Rectal smooth muscle tissue (tissue), 1 donor: ENCODE measurements around the gene STEAP4.
"Not testable (repeated sequence)": the region's sequence is repeated elsewhere in the genome, so short reads cannot be mapped to it uniquely, and the experiment has no call there.

Experiments used
- H3K27ac ChIP-seq: one replicate; pipeline ENCODE4 v1.7.0; 2013; ENCODE audit warnings: low read depth, low read length, inconsistent platforms
- H3K27me3 ChIP-seq: one replicate; pipeline ENCODE4 v1.7.0; 2013; ENCODE audit warnings: low read length; ENCODE audit not compliant: control insufficient read depth, insufficient read depth
- H3K36me3 ChIP-seq: one replicate; pipeline ENCODE4 v1.7.0; 2013; ENCODE audit warnings: low read length; ENCODE audit not compliant: control insufficient read depth, insufficient read depth
- H3K4me1 ChIP-seq: one replicate; pipeline ENCODE4 v1.7.0; 2013; ENCODE audit warnings: low read length; ENCODE audit not compliant: control insufficient read depth, insufficient read depth
- H3K4me3 ChIP-seq: one replicate; pipeline ENCODE4 v1.7.0; 2013; ENCODE audit warnings: low read length
- H3K9ac ChIP-seq: one replicate; pipeline ENCODE4 v1.7.0; 2013; ENCODE audit warnings: low read length

Gene STEAP4

GRCh38 chr7:88260719-88261118, 46.0 kb downstream of the STEAP4 start:
- Histone ChIP-seq H3K4me3 (no peak overlapping the region), H3K4me1 (no peaks in the 10 kb centered on the region), H3K9ac (no peak overlapping the region), H3K36me3 (no peaks in the 10 kb centered on the region), H3K27ac (no peak overlapping the region), H3K27me3 (no peaks in the 10 kb centered on the region)

- Histone ChIP-seq H3K27me3 (no peaks in the 10 kb centered on the region), H3K4me3 (no peak overlapping the region), H3K36me3 (no peaks in the 10 kb centered on the region), H3K9ac (no peak overlapping the region), H3K4me1 (no peaks in the 10 kb centered on the region), H3K27ac (no peak overlapping the region)
Measured at GRCh38 chr7:88259656-88260380, 46.9 kb downstream of the STEAP4 start.

- H3K27ac ChIP-seq, H3K4me3 ChIP-seq, H3K27me3 ChIP-seq, H3K4me1 ChIP-seq, H3K36me3 ChIP-seq, H3K9ac ChIP-seq: not testable (repeated sequence)
Measured at GRCh38 chr7:88258296-88258695, 48.4 kb downstream of the STEAP4 start.

GRCh38 chr7:88256906-88257305, 49.8 kb downstream of the STEAP4 start:
- Histone ChIP-seq H3K4me1 (no peaks in the 10 kb centered on the region), H3K9ac (no peak overlapping the region), H3K36me3 (no peaks in the 10 kb centered on the region)

GRCh38 chr7:88254721-88255424, 51.8 kb downstream of the STEAP4 start:
- Histone ChIP-seq H3K27me3 (no peaks in the 10 kb centered on the region), H3K9ac (no peak overlapping the region), H3K36me3 (no peaks in the 10 kb centered on the region), H3K4me3 (no peak overlapping the region), H3K27ac (no peak overlapping the region), H3K4me1 (no peaks in the 10 kb centered on the region)

More at GRCh38 chr7:88256906-88257305, 49.8 kb downstream of the STEAP4 start:
- Histone ChIP-seq H3K27me3 (no peaks in the 10 kb centered on the region), H3K27ac (no peak overlapping the region), H3K4me3 (no peak overlapping the region)

GRCh38 chr7:88253640-88254039, 53.1 kb downstream of the STEAP4 start:
- Histone ChIP-seq H3K4me3 (no peak overlapping the region), H3K9ac (no peak overlapping the region), H3K27ac (no peak overlapping the region), H3K4me1 (no peaks in the 10 kb centered on the region), H3K27me3 (no peaks in the 10 kb centered on the region), H3K36me3 (no peaks in the 10 kb centered on the region)

- Histone ChIP-seq H3K4me3 (no peak overlapping the region), H3K4me1 (no peaks in the 10 kb centered on the region), H3K27ac (no peak overlapping the region), H3K36me3 (no peaks in the 10 kb centered on the region), H3K9ac (no peak overlapping the region), H3K27me3 (no peaks in the 10 kb centered on the region)
Measured at GRCh38 chr7:88244258-88244657, 62.4 kb downstream of the STEAP4 start.

- Histone ChIP-seq H3K27ac (no peak overlapping the region), H3K4me1 (no peaks in the 10 kb centered on the region), H3K9ac (no peak overlapping the region), H3K27me3 (no peaks in the 10 kb centered on the region), H3K36me3 (no peaks in the 10 kb centered on the region), H3K4me3 (no peak overlapping the region)
Measured at GRCh38 chr7:88243345-88243909, 63.3 kb downstream of the STEAP4 start.

- H3K9ac ChIP-seq, result no peak overlapping the region
- no peaks in the 10 kb centered on the region for H3K27me3 ChIP-seq
- no peak overlapping the region for H3K27ac ChIP-seq
- no peaks in the 10 kb centered on the region for H3K4me1 ChIP-seq
- no peaks in the 10 kb centered on the region for H3K36me3 ChIP-seq
- no peak overlapping the region for H3K4me3 ChIP-seq
Measured at GRCh38 chr7:88239852-88240251, 66.8 kb downstream of the STEAP4 start.

GRCh38 chr7:88233828-88234227, 72.9 kb downstream of the STEAP4 start:
- H3K27me3 ChIP-seq, result no peaks in the 10 kb centered on the region
- H3K9ac ChIP-seq, result no peak overlapping the region
- H3K36me3 ChIP-seq, result no peaks in the 10 kb centered on the region
- H3K27ac ChIP-seq, result no peak overlapping the region
- H3K4me3 ChIP-seq, result no peak overlapping the region
- no peaks in the 10 kb centered on the region for H3K4me1 ChIP-seq

GRCh38 chr7:88230646-88231045, 76.0 kb downstream of the STEAP4 start:
- no peak overlapping the region for H3K9ac ChIP-seq
- H3K27ac ChIP-seq, result no peak overlapping the region
- H3K36me3 ChIP-seq, result no peaks in the 10 kb centered on the region
- H3K4me1 ChIP-seq, result no peaks in the 10 kb centered on the region
- H3K27me3 ChIP-seq, result no peaks in the 10 kb centered on the region
- H3K4me3 ChIP-seq, result no peak overlapping the region

- no peaks in the 10 kb centered on the region for H3K27me3 ChIP-seq
- no peak overlapping the region for H3K27ac ChIP-seq
- no peaks in the 10 kb centered on the region for H3K4me1 ChIP-seq
- no peaks in the 10 kb centered on the region for H3K36me3 ChIP-seq
- H3K9ac ChIP-seq, result no peak overlapping the region
- peak overlapping the region; percentile 26 for H3K4me3 ChIP-seq
Measured at GRCh38 chr7:88229302-88229995, 77.2 kb downstream of the STEAP4 start.
